WTC11 (cell line): ENCODE measurements around the gene GAP43.

ENCODE experiments used
- CBFB ChIP-seq: sonication (generic); formaldehyde crosslinking; IDR thresholded peaks from 2 replicates; pipeline ENCODE4 v1.8.1; 2022; ENCODE audit warnings: mild to moderate bottlenecking, low read depth, missing genetic modification reagents
- KAT7 ChIP-seq: sonication (generic); formaldehyde crosslinking; IDR thresholded peaks from 2 replicates; pipeline ENCODE4 v1.8.1; 2023; ENCODE audit warnings: missing genetic modification reagents, mild to moderate bottlenecking, borderline replicate concordance
- TF ChIP-seq, protein P1 (sequence below): fragments of 200-600 bp; IDR thresholded peaks from 2 replicates; pipeline ENCODE4 v1.8.0; 2022; ENCODE audit warnings: antibody characterized with exemption
- TF ChIP-seq, protein P2 (sequence below): sonication (generic); formaldehyde crosslinking; IDR thresholded peaks from 2 replicates; pipeline ENCODE4 v1.8.0; 2022; ENCODE audit warnings: mild to moderate bottlenecking, missing genetic modification reagents

DNA sequence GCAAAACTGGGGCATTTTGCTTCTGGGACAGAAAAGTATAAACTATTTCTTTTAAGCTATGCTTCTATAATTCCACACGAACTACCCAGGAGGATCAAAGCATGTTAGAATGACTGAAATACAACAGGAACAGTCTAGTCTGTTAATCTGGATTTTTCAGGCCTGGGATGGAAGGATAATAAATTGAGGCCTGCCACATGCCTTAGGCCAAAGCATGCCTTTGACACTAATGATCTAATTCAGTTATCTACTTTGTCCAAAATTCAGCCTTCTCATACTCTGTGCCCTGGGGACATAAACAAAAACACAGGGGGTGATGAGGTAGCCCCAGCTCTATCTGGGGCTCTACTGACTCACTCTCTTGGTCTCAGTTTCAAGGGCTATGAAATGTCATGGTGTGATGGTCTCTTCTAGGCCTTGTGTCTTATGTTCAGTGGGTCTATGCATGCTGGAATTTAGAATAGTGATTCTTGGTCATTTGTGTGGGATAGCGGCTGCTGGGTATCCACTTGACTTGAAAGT, 32.5 kb downstream of the GAP43 start:
- TF ChIP-seq, protein P1, sequence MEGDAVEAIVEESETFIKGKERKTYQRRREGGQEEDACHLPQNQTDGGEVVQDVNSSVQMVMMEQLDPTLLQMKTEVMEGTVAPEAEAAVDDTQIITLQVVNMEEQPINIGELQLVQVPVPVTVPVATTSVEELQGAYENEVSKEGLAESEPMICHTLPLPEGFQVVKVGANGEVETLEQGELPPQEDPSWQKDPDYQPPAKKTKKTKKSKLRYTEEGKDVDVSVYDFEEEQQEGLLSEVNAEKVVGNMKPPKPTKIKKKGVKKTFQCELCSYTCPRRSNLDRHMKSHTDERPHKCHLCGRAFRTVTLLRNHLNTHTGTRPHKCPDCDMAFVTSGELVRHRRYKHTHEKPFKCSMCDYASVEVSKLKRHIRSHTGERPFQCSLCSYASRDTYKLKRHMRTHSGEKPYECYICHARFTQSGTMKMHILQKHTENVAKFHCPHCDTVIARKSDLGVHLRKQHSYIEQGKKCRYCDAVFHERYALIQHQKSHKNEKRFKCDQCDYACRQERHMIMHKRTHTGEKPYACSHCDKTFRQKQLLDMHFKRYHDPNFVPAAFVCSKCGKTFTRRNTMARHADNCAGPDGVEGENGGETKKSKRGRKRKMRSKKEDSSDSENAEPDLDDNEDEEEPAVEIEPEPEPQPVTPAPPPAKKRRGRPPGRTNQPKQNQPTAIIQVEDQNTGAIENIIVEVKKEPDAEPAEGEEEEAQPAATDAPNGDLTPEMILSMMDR, result no peak
- TF ChIP-seq KAT7 (CRISPR knock-in tag), result no peak
- TF ChIP-seq CBFB (CRISPR knock-in tag), result no peak
- TF ChIP-seq, protein P2, sequence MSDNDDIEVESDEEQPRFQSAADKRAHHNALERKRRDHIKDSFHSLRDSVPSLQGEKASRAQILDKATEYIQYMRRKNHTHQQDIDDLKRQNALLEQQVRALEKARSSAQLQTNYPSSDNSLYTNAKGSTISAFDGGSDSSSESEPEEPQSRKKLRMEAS, result no peak
